ENCODE measurements around the gene MPG. TPM values are rescaled to one million over a fixed set of nuclear protein-coding genes. Genes with fewer than 3 reads are reported as not detected.

The MPG gene
- total and polyA plus RNA-seq, 8 donors: 19.2 to 62.5 (median 27.6) TPM

- TF ChIP-seq, protein P1, sequence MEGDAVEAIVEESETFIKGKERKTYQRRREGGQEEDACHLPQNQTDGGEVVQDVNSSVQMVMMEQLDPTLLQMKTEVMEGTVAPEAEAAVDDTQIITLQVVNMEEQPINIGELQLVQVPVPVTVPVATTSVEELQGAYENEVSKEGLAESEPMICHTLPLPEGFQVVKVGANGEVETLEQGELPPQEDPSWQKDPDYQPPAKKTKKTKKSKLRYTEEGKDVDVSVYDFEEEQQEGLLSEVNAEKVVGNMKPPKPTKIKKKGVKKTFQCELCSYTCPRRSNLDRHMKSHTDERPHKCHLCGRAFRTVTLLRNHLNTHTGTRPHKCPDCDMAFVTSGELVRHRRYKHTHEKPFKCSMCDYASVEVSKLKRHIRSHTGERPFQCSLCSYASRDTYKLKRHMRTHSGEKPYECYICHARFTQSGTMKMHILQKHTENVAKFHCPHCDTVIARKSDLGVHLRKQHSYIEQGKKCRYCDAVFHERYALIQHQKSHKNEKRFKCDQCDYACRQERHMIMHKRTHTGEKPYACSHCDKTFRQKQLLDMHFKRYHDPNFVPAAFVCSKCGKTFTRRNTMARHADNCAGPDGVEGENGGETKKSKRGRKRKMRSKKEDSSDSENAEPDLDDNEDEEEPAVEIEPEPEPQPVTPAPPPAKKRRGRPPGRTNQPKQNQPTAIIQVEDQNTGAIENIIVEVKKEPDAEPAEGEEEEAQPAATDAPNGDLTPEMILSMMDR (IDR thresholded peaks at IDR 0.05): no peak
- Histone ChIP-seq H3K4me3 (no peak overlapping the region), H3K27me3 (no peaks in the 10 kb centered on the region), H3K4me1 (no peaks in the 10 kb centered on the region), H3K27ac (no peak overlapping the region), H3K36me3 (peaks cover 0 to 4% (median 0%) of the 10 kb centered on the region in 3 donors), H3K9me3 (no peaks in the 10 kb centered on the region)
- 46 to 51% methylated on average over 5 of the region's 5 CpGs for WGBS, 2 donors
- no peak for FAIRE-seq
- ATAC-seq: peak; percentile 39 to 80 (median 66)
- DNase-seq: peak in 4 of 6 donors; percentile 51 to 71 (median 60)
- intact Hi-C loops (cut with DNase I): no loop called here
Measured at GRCh38 chr16:104355-104754, 26.3 kb downstream of the MPG start.

- H3K9me3 ChIP-seq: no peaks in the 10 kb centered on the region
- intact Hi-C loops (cut with DNase I): loop anchor here in 1 of 3 donors (5.0 kb wide), 1 partner anchor 257 kb away; no protein-coding TSS in a partner anchor
- DNase-seq (no peak), ATAC-seq (no peak), FAIRE-seq (no peak)
- no peaks in the 10 kb centered on the region for H3K4me1 ChIP-seq
- H3K4me3 ChIP-seq: no peak overlapping the region
- TF ChIP-seq, protein P1 (IDR thresholded peaks at IDR 0.05): no peak
- H3K27me3 ChIP-seq: no peaks in the 10 kb centered on the region
- WGBS, 2 donors: 85 to 87% methylated on average over 3 of the region's 3 CpGs
- peaks cover 0 to 10% (median 1%) of the 10 kb centered on the region in 3 donors for H3K36me3 ChIP-seq
- H3K27ac ChIP-seq: no peak overlapping the region
Measured at GRCh38 chr16:104928-105327, 26.9 kb downstream of the MPG start.

DNA sequence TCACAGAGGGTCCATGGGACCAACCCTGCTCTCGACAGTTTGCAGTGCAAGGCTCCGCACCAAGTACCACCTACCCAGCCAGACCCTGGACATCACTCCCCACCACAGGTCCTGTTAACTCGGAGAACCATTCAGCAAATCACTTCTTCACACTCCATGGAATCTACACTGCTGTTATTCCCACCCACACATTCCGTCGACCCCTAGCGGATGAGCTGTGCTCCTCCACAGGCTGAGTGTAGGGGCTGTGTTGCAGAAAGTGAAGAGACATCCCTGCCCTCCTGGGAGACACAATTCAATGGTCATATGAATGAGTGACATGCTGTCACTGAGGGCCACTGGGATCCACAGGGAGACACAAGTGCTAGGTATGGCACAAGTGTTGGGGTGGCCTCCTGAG is 27.5 kb downstream of the MPG start:
- intact Hi-C loops (cut with DNase I): loop anchor here in 1 of 3 donors (5.0 kb wide), 1 partner anchor 257 kb away; no protein-coding TSS in a partner anchor
- DNase-seq (no peak), ATAC-seq (no peak), FAIRE-seq (no peak)
- Histone ChIP-seq H3K27me3 (no peaks in the 10 kb centered on the region), H3K9me3 (no peaks in the 10 kb centered on the region), H3K4me1 (no peaks in the 10 kb centered on the region), H3K4me3 (no peak overlapping the region), H3K36me3 (peaks cover 0 to 15% (median 5%) of the 10 kb centered on the region in 3 donors), H3K27ac (no peak overlapping the region)
- TF ChIP-seq, protein P1 (IDR thresholded peaks at IDR 0.05): no peak
- WGBS, 2 donors: 94 to 95% methylated on average over 6 of the region's 6 CpGs

DNA sequence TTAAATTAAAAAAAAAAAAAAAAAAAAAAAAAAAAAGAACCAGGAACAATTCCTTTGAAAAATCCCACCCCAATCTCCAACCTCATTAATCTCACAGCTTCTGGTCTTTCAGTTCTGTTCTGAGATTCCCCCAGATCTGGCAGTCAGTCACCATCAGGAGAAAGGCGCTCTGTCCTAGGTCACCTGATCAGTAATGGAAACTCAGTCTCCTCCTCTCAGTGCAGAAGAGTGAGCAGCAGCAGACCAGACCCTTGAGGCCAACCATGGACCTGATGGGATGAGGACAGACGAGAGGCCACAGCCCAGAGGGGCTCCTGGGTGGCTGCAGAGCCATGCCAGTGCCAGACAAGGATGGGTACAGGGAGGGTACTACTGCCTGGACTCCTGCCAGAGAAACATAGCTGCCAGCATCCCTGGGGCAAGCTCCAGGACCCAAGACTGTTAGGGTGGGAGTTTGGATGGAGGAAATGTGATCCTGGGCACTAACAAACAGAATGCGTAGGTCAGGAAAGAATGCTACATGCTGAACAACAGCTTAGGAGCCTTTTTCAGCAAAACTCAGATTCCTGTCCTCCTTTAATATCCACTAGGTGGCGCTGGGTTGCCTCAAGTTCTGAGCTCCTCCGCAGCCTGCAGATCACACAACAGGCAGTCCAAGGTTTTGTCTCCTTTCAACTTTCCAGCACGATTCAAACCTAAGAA is 28.7 kb downstream of the MPG start:
- H3K27me3 ChIP-seq: no peaks in the 10 kb centered on the region
- H3K4me3 ChIP-seq: no peak overlapping the region
- peak in 3 of 6 donors; percentile 45 to 64 (median 57) for DNase-seq
- peak; percentile 68 to 88 (median 85) for ATAC-seq
- no peak for FAIRE-seq
- no peaks in the 10 kb centered on the region for H3K9me3 ChIP-seq
- no peak overlapping the region for H3K27ac ChIP-seq
- peaks cover 0 to 20% (median 5%) of the 10 kb centered on the region in 3 donors for H3K36me3 ChIP-seq
- no peaks in the 10 kb centered on the region for H3K4me1 ChIP-seq
- TF ChIP-seq, protein P1 (IDR thresholded peaks at IDR 0.05): peak; percentile 66 to 78 (median 73)
- intact Hi-C loops (cut with DNase I): loop anchor here in 1 of 3 donors (5.0 kb wide), 1 partner anchor 256 kb away; no protein-coding TSS in a partner anchor
- WGBS, 2 donors: 24 to 25% methylated on average over 6 of the region's 6 CpGs

Data from pancreas (tissue), 10 donors.